GM18526 (cell line): Measurements from ENCODE around the gene TGM6.

Experiments used
- POLR2A ChIP-seq: IDR thresholded peaks from 3 replicates; pipeline ENCODE4 v1.6.1; 2011; ENCODE audit not compliant: insufficient read length; ENCODE audit errors: extremely low read depth

TGM6 gene

DNA sequence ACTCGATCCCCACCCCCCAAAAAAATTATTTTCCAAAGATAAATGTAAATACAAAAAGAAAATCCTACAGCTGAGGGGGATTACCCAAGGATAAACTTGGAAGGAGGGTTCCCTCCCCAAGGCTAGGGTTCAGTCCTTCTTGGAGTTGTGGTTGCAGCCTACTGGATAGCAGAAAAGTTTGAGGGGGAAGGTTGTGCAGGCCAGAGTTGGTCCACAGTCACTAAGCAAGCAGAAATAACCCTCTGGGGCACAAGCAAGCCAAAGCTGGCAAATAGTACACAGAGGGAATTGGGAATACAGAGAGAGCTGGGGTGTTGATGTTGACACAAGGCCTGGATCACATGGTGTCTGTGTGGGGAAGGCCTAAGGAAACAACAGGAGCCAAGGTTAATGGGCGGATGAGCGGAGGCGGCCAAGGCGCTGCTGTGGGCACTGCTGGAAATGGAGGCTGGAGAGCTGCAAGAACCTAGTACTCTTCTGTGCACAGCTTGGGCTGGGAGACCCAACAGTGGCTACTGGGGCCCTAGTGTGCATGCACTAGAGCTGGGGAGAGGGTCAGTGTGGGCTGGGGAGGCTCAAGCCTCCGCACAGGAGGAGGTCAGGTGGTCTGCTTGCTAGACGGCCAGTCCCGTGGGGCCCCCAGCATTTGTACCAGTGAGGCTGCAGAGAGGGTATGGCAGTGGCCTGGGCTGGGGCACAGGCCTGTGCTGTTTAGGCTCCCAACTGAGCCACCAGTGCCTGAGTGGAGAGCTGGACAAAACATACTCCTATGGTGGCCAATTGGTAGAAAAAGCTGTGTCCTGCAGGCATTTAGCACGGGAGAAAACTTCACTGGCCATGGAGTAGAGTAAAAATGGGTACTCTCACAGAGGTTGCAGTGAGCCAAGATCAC lies 95.4 kb downstream of the TGM6 start:
- TF ChIP-seq POLR2A, result no peak

- TF ChIP-seq POLR2A, result no peak
These were observed 96.3 kb downstream of the TGM6 start for GRCh38 chr20:2476742-2477615.

- TF ChIP-seq POLR2A, result no peak
These were observed 99.7 kb downstream of the TGM6 start for GRCh38 chr20:2480381-2480780.
